HepG2 (cell line): ENCODE measurements around the gene SERTAD1. TPM values are rescaled to one million over a fixed set of nuclear protein-coding genes. Genes with fewer than 3 reads are reported as not detected.

Experiments
- ATF3 ChIP-seq: sonication (generic); formaldehyde crosslinking; IDR thresholded peaks from 2 replicates; pipeline ENCODE4 v1.4.0; 2020; ENCODE audit warnings: missing genetic modification reagents
- BRD4 ChIP-seq: sonication (generic); formaldehyde crosslinking; IDR thresholded peaks from 2 replicates; pipeline ENCODE4 v1.4.0; 2020; ENCODE audit warnings: missing genetic modification reagents
- DBP ChIP-seq: sonication (generic); formaldehyde crosslinking; IDR thresholded peaks from 2 replicates; pipeline ENCODE4 v1.4.0; 2020; ENCODE audit warnings: missing genetic modification reagents; ENCODE audit errors: not compliant biosample characterization
- HNRNPH1 ChIP-seq: fragments of 200-400 bp; formaldehyde crosslinking; optimal IDR thresholded peaks from 2 replicates; pipeline ENCODE3; 2017; ENCODE audit warnings: mild to moderate bottlenecking, low read depth, low read length
- HNRNPLL ChIP-seq: fragments of 200-400 bp; formaldehyde crosslinking; IDR thresholded peaks from 2 replicates; pipeline ENCODE4 v1.6.1; 2017; ENCODE audit warnings: mild to moderate bottlenecking, low read depth, low read length; ENCODE audit not compliant: poor library complexity, severe bottlenecking
- HOXA5 ChIP-seq: sonication (generic); formaldehyde crosslinking; IDR thresholded peaks from 2 replicates; pipeline ENCODE4 v1.4.0; 2020; ENCODE audit warnings: missing genetic modification reagents
- MED1 ChIP-seq: sonication (generic); formaldehyde crosslinking; IDR thresholded peaks from 2 replicates; pipeline ENCODE4 v1.4.0; 2020; ENCODE audit warnings: missing genetic modification reagents
- NCOA5 ChIP-seq: sonication (generic); formaldehyde crosslinking; IDR thresholded peaks from 2 replicates; pipeline ENCODE4 v1.4.0; 2020; ENCODE audit warnings: missing genetic modification reagents
- NFATC3 ChIP-seq: sonication (generic); formaldehyde crosslinking; IDR thresholded peaks from 2 replicates; pipeline ENCODE4 v1.5.1; 2020; ENCODE audit warnings: mild to moderate bottlenecking, missing genetic modification reagents
- NRL ChIP-seq: sonication (generic); formaldehyde crosslinking; IDR thresholded peaks from 2 replicates; pipeline ENCODE4 v1.5.0; 2020; ENCODE audit warnings: missing genetic modification reagents, mild to moderate bottlenecking, moderate library complexity, borderline replicate concordance
- ONECUT2 ChIP-seq: sonication (generic); formaldehyde crosslinking; IDR thresholded peaks from 2 replicates; pipeline ENCODE4 v1.4.0; 2020; ENCODE audit warnings: missing genetic modification reagents
- RAD51 ChIP-seq: fragments of 450-650 bp; IDR thresholded peaks from 2 replicates; pipeline ENCODE4 v1.6.1; 2016; ENCODE audit warnings: borderline replicate concordance
- SATB2 ChIP-seq: sonication (generic); formaldehyde crosslinking; IDR thresholded peaks from 2 replicates; pipeline ENCODE4 v1.5.0; 2020; ENCODE audit warnings: missing genetic modification reagents
- SCMH1 ChIP-seq: sonication (generic); formaldehyde crosslinking; IDR thresholded peaks from 2 replicates; pipeline ENCODE4 v1.9.0; 2021; ENCODE audit warnings: missing genetic modification reagents, mild to moderate bottlenecking, borderline replicate concordance
- SMARCC2 ChIP-seq: fragments of 450-650 bp; IDR thresholded peaks from 2 replicates; pipeline ENCODE4 v1.6.1; 2017; ENCODE audit warnings: antibody characterized with exemption, mild to moderate bottlenecking
- SNRNP70 ChIP-seq: fragments of 200-400 bp; formaldehyde crosslinking; IDR thresholded peaks from 2 replicates; pipeline ENCODE4 v1.6.1; 2017; ENCODE audit warnings: mild to moderate bottlenecking, low read depth, low read length, moderate library complexity
- ZNF224 ChIP-seq: sonication (generic); formaldehyde crosslinking; IDR thresholded peaks from 2 replicates; pipeline ENCODE4 v1.5.0; 2020; ENCODE audit warnings: mild to moderate bottlenecking, missing genetic modification reagents
- ZNF382 ChIP-seq: sonication (generic); formaldehyde crosslinking; IDR thresholded peaks from 2 replicates; pipeline ENCODE4 v1.5.0; 2020; ENCODE audit warnings: missing genetic modification reagents, mild to moderate bottlenecking, borderline replicate concordance
- ZNF468 ChIP-seq: sonication (generic); formaldehyde crosslinking; IDR thresholded peaks from 2 replicates; pipeline ENCODE4 v1.8.0; 2022; ENCODE audit warnings: mild to moderate bottlenecking, moderate library complexity, missing genetic modification reagents
- ZNF543 ChIP-seq: sonication (generic); formaldehyde crosslinking; IDR thresholded peaks from 2 replicates; pipeline ENCODE4 v1.4.0; 2020; ENCODE audit warnings: mild to moderate bottlenecking, missing genetic modification reagents
- ZNF549 ChIP-seq: sonication (generic); formaldehyde crosslinking; IDR thresholded peaks from 2 replicates; pipeline ENCODE4 v1.5.0; 2020; ENCODE audit warnings: missing genetic modification reagents
- ZNF580 ChIP-seq: IDR thresholded peaks from 2 replicates; pipeline ENCODE4 v1.6.1; 2016; ENCODE audit warnings: low read depth, borderline replicate concordance
- ZNF607 ChIP-seq: sonication (generic); formaldehyde crosslinking; IDR thresholded peaks from 2 replicates; pipeline ENCODE4 v1.5.1; 2020; ENCODE audit warnings: missing genetic modification reagents, mild to moderate bottlenecking, borderline replicate concordance
- ZNF609 ChIP-seq: sonication (generic); formaldehyde crosslinking; IDR thresholded peaks from 2 replicates; pipeline ENCODE4 v1.4.0; 2020; ENCODE audit warnings: mild to moderate bottlenecking, missing genetic modification reagents, borderline replicate concordance
- ZNF879 ChIP-seq: sonication (generic); formaldehyde crosslinking; IDR thresholded peaks from 2 replicates; pipeline ENCODE4 v1.8.1; 2023; ENCODE audit warnings: missing genetic modification reagents
- ZSCAN9 ChIP-seq: IDR thresholded peaks from 2 replicates; pipeline ENCODE4 v1.6.1; 2016; ENCODE audit warnings: borderline replicate concordance
- polyA plus RNA-seq, 8 experiments: library from polyadenylated mRNA; depleted of rRNA in 3 of 8; stranded (reverse) in 7 of 8; unstranded in 1 of 8; fragments of >200 nt; fragmentation: Illumina TruSeq in 4 of 8; extraction: Trizol in 4 of 8; gene quantifications; 2 replicates each; pipeline versions ENCODE4 v1.2.1 to v1.2.3, GENCODE V29; 2011 to 2016; ENCODE audit warnings: low read depth in 4 of 8, missing spikeins in 1 of 8, mixed read lengths in 1 of 8; ENCODE audit not compliant: insufficient read depth in 1 of 8
- total RNA-seq, 5 experiments: library from RNA; depleted of rRNA; stranded (reverse); fragments of >200 nt; fragmentation: Illumina TruSeq; extraction: Trizol; gene quantifications; 2 replicates each; pipeline ENCODE4 v1.2.3, GENCODE V29; 2016; ENCODE audit warnings: low read depth in 1 of 5

SERTAD1 gene
- total and polyA plus RNA-seq, 2 of the 13 experiments (the other 11 are each of a cell fraction or from before 2014, with no cell fraction given), result 4.3 to 4.5 TPM

GRCh38 chr19:40444000-40444824 is 18.4 kb upstream of the SERTAD1 start, which contains the start of gene SERTAD3 (continued):
- TF ChIP-seq ZNF609 (peak; percentile 29; the same call in 1 of the 2 replicates), ZNF879 (CRISPR knock-in tag) (no peak), NCOA5 (CRISPR knock-in tag) (no peak), MED1 (CRISPR knock-in tag) (no peak; the same call in 1 of the 2 replicates), HOXA5 (CRISPR knock-in tag) (peak; percentile 85; the same call in 1 of the 2 replicates), DBP (CRISPR knock-in tag) (no peak), ZNF549 (CRISPR knock-in tag) (no peak), SNRNP70 (no peak), ATF3 (CRISPR knock-in tag) (no peak), BRD4 (CRISPR knock-in tag) (no peak), HNRNPH1 (no peak), HNRNPLL (peak; percentile 64), ZNF543 (CRISPR knock-in tag) (no peak; the same call in 1 of the 2 replicates), ZNF607 (CRISPR knock-in tag) (0 out of 2 replicates have a peak, but pooled peaks have one; percentile 28), NFATC3 (CRISPR knock-in tag) (no peak), SMARCC2 (no peak), ONECUT2 (CRISPR knock-in tag) (no peak), ZSCAN9 (CRISPR knock-in tag) (no peak), SCMH1 (CRISPR knock-in tag) (no peak), ZNF382 (CRISPR knock-in tag) (no peak), ZNF468 (no peak), ZNF224 (no peak), NRL (no peak), SATB2 (CRISPR knock-in tag) (no peak), RAD51 (no peak), ZNF580 (CRISPR knock-in tag) (no peak; the same call in 1 of the 2 replicates)
